Measurements from ENCODE around the gene IFTAP. TPM values are rescaled to one million over a fixed set of nuclear protein-coding genes. Genes with fewer than 3 reads are reported as not detected.
"Not testable (repeated sequence)": the region's sequence is repeated elsewhere in the genome, so short reads cannot be mapped to it uniquely, and the experiment has no call there.

Gene IFTAP, protein sequence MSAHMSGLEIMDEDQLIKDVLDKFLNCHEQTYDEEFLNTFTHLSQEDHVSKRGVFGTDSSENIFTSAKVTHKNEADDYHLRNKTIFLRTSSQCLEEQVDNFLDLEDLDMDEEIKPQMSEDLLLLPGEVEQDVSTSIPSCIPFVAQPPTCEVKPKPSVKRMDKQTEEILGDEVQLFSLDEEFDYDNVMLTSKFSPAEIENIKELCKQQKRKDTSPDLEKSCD
- total RNA-seq (2014; rRNA removed; shearing (Covaris generic)) (not detected in 2 replicates), total RNA-seq (2022) (not detected in 2 replicates), Bru-seq, nascent RNA (percentile 4 among the genes with signal in this experiment), BruChase-seq, experiment 1, labeled RNA remaining after a 6-hour chase (not detected), BruChase-seq, experiment 2, labeled RNA remaining after a 2-hour chase (not detected)
- long read RNA-seq, result 0 reads

GRCh38 chr11:36594316-36594989, at the start of gene IFTAP:
TSS of gene IFTAP (plus strand) at chr11:36594502. CDS start at chr11:36610104, 15,602 bp downstream.
- intact Hi-C loops (cut with micrococcal nuclease; ENCODE audit: unreplicated experiment), result no loop called here
- no TSS peak for BruUV-seq (replicated peaks)
- Histone ChIP-seq H3K79me2 (ENCODE audit: insufficient read depth, low read depth, low read length) (no peaks in the 10 kb centered on the region), H3K27ac (ENCODE audit: low read depth, low read length, poor library complexity, severe bottlenecking) (no peak within 1 kb of the TSS), H3K4me1 (ENCODE audit: insufficient read depth, low read length, poor library complexity, severe bottlenecking) (no peaks in the 10 kb centered on the region), H3K36me3 (ENCODE audit: insufficient read depth, low read length) (no peaks in the 10 kb centered on the region), H3K4me2 (ENCODE audit: low read length) (no peak within 1 kb of the TSS), H3K9me2 (ENCODE audit: insufficient read depth, low read length) (no peaks in the 10 kb centered on the region), H3K9me3 (ENCODE audit: low read length) (no peaks in the 10 kb centered on the region), H3K4me3 (ENCODE audit: low read depth, low read length, poor library complexity, severe bottlenecking) (no peak within 1 kb of the TSS), H4K20me1 (ENCODE audit: insufficient read depth, low read length) (no peaks in the 10 kb centered on the region), H2AFZ (ENCODE audit: low read length) (no peak within 1 kb of the TSS)
- DNase-seq (ENCODE audit: low spot score), result no peak
- POLR2A ChIA-PET, result no interaction called here
- TF ChIP-seq EZH2phosphoT487 (IDR thresholded peaks at IDR 0.05; ENCODE audit: borderline replicate concordance, low read depth, low read length) (no peak), CTCF (conservative IDR thresholded peaks at IDR 0.05; ENCODE audit: low read length) (no peak)
- CTCF ChIA-PET (ENCODE audit: unreplicated experiment), result no interaction called here

DNA sequence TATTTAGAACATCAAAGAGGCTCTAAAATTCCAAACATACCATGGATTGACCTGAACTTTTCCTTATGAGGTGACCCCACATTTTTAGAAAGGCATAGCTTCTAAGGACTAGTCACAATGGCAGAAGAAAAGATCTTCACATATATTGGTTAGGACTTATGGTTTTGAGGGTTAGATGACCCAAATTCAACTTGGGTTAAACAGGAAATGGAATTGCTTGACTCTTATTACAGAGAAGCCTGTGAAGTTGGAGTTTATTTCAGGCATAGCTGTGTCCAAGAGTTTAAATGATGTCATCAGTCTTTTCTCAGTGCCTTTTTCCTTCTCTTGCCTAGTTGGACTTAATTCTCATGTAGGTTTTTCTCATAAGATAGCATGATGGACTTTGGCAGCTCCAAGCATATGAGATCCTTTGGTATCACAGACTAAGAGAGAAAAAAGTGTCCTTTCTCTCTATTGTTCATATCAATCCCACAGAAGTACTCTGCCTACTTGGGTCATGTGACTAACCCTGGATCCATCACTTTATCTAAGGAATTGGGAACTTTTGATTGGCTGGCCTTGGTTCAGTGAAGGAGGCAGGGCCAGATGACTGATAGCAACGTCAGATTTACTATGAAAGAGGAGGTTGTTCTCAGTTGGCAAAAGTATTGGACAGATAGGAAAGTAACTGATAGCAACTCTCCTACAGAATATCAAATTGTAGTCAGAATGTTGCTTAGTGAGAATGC, 43.8 kb upstream of the IFTAP start:
- CTCF ChIA-PET (ENCODE audit: unreplicated experiment), result no interaction called here
- Histone ChIP-seq H3K9me3 (ENCODE audit: low read length) (no peaks in the 10 kb centered on the region), H3K79me2 (ENCODE audit: insufficient read depth, low read depth, low read length) (no peaks in the 10 kb centered on the region)

DNA sequence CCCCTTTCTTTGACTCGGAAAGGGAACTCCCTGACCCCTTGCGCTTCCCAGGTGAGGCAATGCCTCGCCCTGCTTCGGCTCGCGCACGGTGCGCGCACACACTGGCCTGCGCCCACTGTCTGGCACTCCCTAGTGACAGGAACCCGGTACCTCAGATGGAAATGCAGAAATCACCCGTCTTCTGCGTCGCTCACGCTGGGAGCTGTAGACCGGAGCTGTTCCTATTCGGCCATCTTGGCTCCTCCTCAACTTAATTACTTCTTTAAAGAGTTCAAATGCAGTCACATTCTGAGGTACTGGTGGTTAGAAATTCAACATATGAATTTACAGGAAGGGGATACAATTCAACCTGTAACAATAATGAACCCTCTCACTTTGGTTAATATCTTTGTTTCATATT, 36.9 kb upstream of the IFTAP start:
- intact Hi-C loops (cut with micrococcal nuclease; ENCODE audit: unreplicated experiment); H3K4me1 ChIP-seq (ENCODE audit: insufficient read depth, low read length, poor library complexity, severe bottlenecking); H3K9me3 ChIP-seq (ENCODE audit: low read length); H3K27ac ChIP-seq (ENCODE audit: low read depth, low read length, poor library complexity, severe bottlenecking); POLR2A ChIA-PET; H3K4me3 ChIP-seq (ENCODE audit: low read depth, low read length, poor library complexity, severe bottlenecking); H3K4me2 ChIP-seq (ENCODE audit: low read length); CTCF ChIA-PET (ENCODE audit: unreplicated experiment); H3K79me2 ChIP-seq (ENCODE audit: insufficient read depth, low read depth, low read length); H2AFZ ChIP-seq (ENCODE audit: low read length); DNase-seq (ENCODE audit: low spot score); H3K9me2 ChIP-seq (ENCODE audit: insufficient read depth, low read length); H3K36me3 ChIP-seq (ENCODE audit: insufficient read depth, low read length); BruUV-seq (replicated peaks); H4K20me1 ChIP-seq (ENCODE audit: insufficient read depth, low read length): not testable (repeated sequence)

More for the DNA sequence above, 43.8 kb upstream of the IFTAP start:
- TF ChIP-seq CTCF (conservative IDR thresholded peaks at IDR 0.05; ENCODE audit: low read length) (no peak), EZH2phosphoT487 (IDR thresholded peaks at IDR 0.05; ENCODE audit: borderline replicate concordance, low read depth, low read length) (no peak)
- no peak overlapping the region for H3K4me3 ChIP-seq (ENCODE audit: low read depth, low read length, poor library complexity, severe bottlenecking)
- H3K4me1 ChIP-seq (ENCODE audit: insufficient read depth, low read length, poor library complexity, severe bottlenecking), result no peaks in the 10 kb centered on the region
- intact Hi-C loops (cut with micrococcal nuclease; ENCODE audit: unreplicated experiment), result no loop called here
- no peak overlapping the region for H3K4me2 ChIP-seq (ENCODE audit: low read length)
- POLR2A ChIA-PET, result no interaction called here
- DNase-seq (ENCODE audit: low spot score), result no peak
- no peaks in the 10 kb centered on the region for H3K36me3 ChIP-seq (ENCODE audit: insufficient read depth, low read length)
- H2AFZ ChIP-seq (ENCODE audit: low read length), result no peak overlapping the region
- no peak overlapping the region for H3K27ac ChIP-seq (ENCODE audit: low read depth, low read length, poor library complexity, severe bottlenecking)
- H3K9me2 ChIP-seq (ENCODE audit: insufficient read depth, low read length), result no peaks in the 10 kb centered on the region
- no peaks in the 10 kb centered on the region for H4K20me1 ChIP-seq (ENCODE audit: insufficient read depth, low read length)
- no TSS peak for BruUV-seq (replicated peaks)

All from OCI-LY7 (cell line).